Activated T-cell treated with anti-CD3 and anti-CD28 coated beads, Interleukin-2, amount 50 U/mL, for 72 hours (primary cell): Measurements from ENCODE around the gene OSTC. TPM values are rescaled to one million over a fixed set of nuclear protein-coding genes. Genes with fewer than 3 reads are reported as not detected.
"Not testable (repeated sequence)": the region's sequence is repeated elsewhere in the genome, so short reads cannot be mapped to it uniquely, and the experiment has no call there.

Experiments used
- ATAC-seq, 2 donors: fragments of 150-1000 bp; cut with Tn5 transposase; replicated peaks in 1 of 2; 2 replicates each; pipeline ENCODE4 v1.10.0; 2021; ENCODE audit warnings: moderate library complexity in 2 of 2, mild to moderate bottlenecking in 1 of 2
- DNase-seq, 2 donors: peaks; one replicate each; pipeline ENCODE4 v3.0.0; 2021 to 2022; ENCODE audit warnings: mixed read lengths in 1 of 2
- H3K27ac Mint-ChIP-seq: one replicate; pipeline ENCODE4 v1.8.0; 2022; ENCODE audit warnings: mild to moderate bottlenecking, moderate library complexity, mixed read lengths
- H3K27me3 Mint-ChIP-seq: one replicate; pipeline ENCODE4 v1.8.0; 2022; ENCODE audit warnings: low read depth, mixed read lengths
- H3K36me3 Mint-ChIP-seq, 2 donors: one replicate each; pipeline ENCODE4 v1.8.0; 2022; ENCODE audit warnings: mixed read lengths in 2 of 2, mild to moderate bottlenecking in 1 of 2; ENCODE audit not compliant: insufficient read depth in 2 of 2
- H3K4me1 Mint-ChIP-seq: one replicate; pipeline ENCODE4 v1.8.0; 2022; ENCODE audit warnings: low read depth, mixed read lengths
- H3K4me3 Mint-ChIP-seq, 2 donors: one replicate each; pipeline ENCODE4 v1.8.0; 2022; ENCODE audit warnings: mild to moderate bottlenecking in 2 of 2, mixed read lengths in 2 of 2, moderate library complexity in 2 of 2
- H3K9me3 Mint-ChIP-seq, 2 donors: one replicate each; pipeline ENCODE4 v1.8.0; 2022; ENCODE audit warnings: mixed read lengths in 2 of 2
- total RNA-seq, 2 donors: library from RNA; stranded (reverse); gene quantifications; one replicate each; pipeline ENCODE4 v1.2.3, GENCODE V29; 2022

OSTC gene
- total RNA-seq, 2 donors from 2014 or later = 83.1 to 87.7 TPM

DNA sequence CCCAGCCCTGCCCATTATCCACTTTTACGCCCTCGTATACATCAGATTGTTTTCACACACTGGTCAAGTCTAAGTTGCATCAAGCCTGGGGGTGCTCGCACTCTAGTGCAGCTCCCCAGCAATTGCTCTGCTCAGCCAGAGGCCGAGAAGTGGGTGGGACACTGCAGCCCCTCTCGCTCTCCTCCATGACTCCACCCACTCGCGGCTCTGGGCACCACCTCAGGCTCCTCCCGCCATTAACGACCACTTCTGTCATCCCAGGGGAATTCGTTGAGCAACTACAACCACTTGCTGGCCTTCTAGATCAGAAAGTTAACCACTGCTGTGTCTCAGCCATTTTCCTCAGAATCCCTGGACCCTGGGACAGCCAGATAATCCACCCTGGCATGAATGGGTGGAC is 58.8 kb downstream of the OSTC start:
- DNase-seq (no peak), ATAC-seq (no peak)
- H3K36me3 Mint-ChIP-seq = no peaks in the 10 kb centered on the region

DNA sequence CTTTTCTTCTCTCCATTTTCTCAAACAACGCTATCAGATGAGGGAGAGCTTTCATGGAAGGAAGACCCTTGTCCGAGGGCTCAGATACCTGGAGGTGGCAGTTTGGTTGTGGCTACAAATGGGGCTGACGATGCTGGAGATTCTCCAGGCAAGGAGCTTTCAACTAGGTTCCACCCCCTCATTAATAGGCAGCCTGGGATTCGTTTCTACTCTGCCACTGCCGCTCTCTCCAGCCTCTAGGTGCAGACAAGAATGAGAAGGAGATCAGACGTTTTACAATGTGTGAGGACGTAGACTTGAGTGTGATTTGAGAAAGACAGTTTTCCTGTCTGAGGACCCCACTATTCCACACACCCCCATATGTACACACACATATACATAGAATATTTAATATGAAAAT is 59.3 kb downstream of the OSTC start:
- no peak overlapping the region for H3K27ac Mint-ChIP-seq
- DNase-seq = no peak
- no peak overlapping the region for H3K4me3 Mint-ChIP-seq
- no peaks in the 10 kb centered on the region for H3K36me3 Mint-ChIP-seq
- H3K27me3 Mint-ChIP-seq = no peaks in the 10 kb centered on the region
- H3K4me1 Mint-ChIP-seq = no peaks in the 10 kb centered on the region
- H3K9me3 Mint-ChIP-seq = no peaks in the 10 kb centered on the region
- no peak for ATAC-seq

More for the DNA sequence above, 58.8 kb downstream of the OSTC start:
- H3K27ac Mint-ChIP-seq = no peak overlapping the region
- no peaks in the 10 kb centered on the region for H3K4me1 Mint-ChIP-seq
- no peaks in the 10 kb centered on the region for H3K9me3 Mint-ChIP-seq
- no peaks in the 10 kb centered on the region for H3K27me3 Mint-ChIP-seq
- no peak overlapping the region for H3K4me3 Mint-ChIP-seq

DNA sequence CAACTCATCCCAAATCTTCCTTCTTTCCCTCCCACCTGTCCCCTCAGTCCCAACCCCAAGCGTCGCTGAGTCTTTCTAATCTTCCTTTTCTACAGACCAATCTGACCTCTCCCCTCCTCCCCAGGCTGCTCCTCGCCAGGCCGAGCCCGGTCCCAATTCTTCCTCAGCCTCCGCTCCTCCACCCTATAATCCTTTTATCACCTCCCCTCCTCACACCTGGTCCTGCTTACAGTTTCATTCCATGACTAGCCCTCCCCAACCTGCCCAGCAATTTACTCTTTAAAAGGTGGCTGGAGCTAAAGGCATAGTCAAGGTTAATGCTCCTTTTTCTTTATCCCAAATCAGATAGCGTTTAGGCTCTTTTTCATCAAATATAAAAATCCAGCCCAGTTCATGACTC is 60.2 kb downstream of the OSTC start:
- H3K9me3 Mint-ChIP-seq, H3K4me3 Mint-ChIP-seq, H3K27me3 Mint-ChIP-seq, H3K36me3 Mint-ChIP-seq, H3K4me1 Mint-ChIP-seq, H3K27ac Mint-ChIP-seq, DNase-seq, ATAC-seq: not testable (repeated sequence)

DNA sequence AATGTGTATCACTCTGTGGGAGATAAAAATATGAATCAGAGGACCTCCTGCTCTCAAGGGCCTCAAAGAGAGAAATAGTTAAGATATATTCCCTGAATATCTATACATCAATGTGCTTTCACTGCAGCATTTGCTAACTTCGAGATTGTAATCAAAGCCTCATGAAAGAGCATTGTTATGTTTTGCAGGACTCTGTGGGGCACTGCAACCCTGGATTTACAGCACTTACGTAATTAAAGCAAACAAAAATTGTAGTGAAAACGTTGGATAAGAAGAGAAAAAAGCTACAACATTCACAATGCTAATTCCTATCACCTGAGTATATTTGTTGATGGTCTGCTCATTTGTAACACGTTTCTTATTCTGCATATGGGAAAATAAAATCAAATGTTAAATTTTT is 64.5 kb downstream of the OSTC start:
- ATAC-seq (no peak), DNase-seq (no peak)
- no peaks in the 10 kb centered on the region for H3K27me3 Mint-ChIP-seq

DNA sequence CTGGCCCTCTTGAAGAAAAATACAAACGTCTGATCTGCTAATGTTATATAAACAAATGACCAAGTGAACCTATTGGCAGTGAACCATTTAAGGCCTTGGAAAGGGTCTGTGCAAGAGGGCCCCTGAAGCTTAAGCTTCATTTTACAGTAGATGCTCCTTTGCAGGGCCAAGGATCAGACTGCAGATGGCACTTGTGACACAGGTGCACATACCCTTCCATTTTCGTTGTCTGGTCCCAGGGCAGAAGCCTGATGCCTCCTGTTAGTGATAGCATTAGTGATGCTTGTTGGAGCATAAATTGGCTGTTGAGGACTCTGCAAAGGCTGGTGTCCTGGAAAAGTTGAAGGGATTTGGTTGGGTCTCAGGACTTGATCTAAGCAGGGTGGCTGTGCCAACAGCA is 65.9 kb downstream of the OSTC start:
- no peaks in the 10 kb centered on the region for H3K27me3 Mint-ChIP-seq
- ATAC-seq (no peak), DNase-seq (no peak)
- no peaks in the 10 kb centered on the region for H3K9me3 Mint-ChIP-seq
- no peak overlapping the region for H3K27ac Mint-ChIP-seq
- H3K4me3 Mint-ChIP-seq = no peak overlapping the region
- H3K4me1 Mint-ChIP-seq = no peaks in the 10 kb centered on the region
- H3K36me3 Mint-ChIP-seq = no peaks in the 10 kb centered on the region

More for the DNA sequence above, 64.5 kb downstream of the OSTC start:
- Mint-ChIP-seq H3K4me1 (no peaks in the 10 kb centered on the region), H3K9me3 (no peaks in the 10 kb centered on the region), H3K4me3 (no peak overlapping the region), H3K27ac (no peak overlapping the region), H3K36me3 (no peaks in the 10 kb centered on the region)

DNA sequence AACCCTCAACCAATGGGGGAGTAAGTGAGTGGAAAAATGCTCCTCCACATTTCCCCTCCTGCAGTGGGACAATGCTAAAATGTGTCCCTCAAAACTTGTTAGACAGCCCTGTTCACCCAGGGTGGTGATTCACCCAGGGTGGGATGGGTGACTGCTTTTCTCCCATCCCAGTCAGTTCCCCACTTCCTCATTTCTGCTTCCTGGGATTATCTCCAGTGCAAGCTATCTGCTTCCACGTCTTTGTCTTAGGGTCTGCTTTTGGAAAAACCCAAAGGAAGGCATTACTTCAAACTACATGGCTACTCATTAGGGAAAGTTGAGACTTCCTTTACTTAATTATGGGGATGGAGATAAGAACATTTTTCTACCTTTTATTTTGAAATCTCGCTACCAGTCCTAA is 67.0 kb downstream of the OSTC start:
- Mint-ChIP-seq H3K9me3 (no peaks in the 10 kb centered on the region), H3K36me3 (no peaks in the 10 kb centered on the region), H3K27ac (no peak overlapping the region), H3K4me1 (no peaks in the 10 kb centered on the region), H3K27me3 (no peaks in the 10 kb centered on the region), H3K4me3 (no peak overlapping the region)
- ATAC-seq (no peak), DNase-seq (no peak)

Other genes starting within 250 kb of the OSTC start
- gene RPL34, start 30.0 kb upstream of the OSTC start, total RNA-seq = 1,000 to 10,000 TPM; 1,826 to 1,920 TPM
- gene ETNPPL, start 112.5 kb downstream of the OSTC start, total RNA-seq = not detected